Panc1 (cell line): ENCODE data around the gene ZNF652. TPM values are rescaled to one million over a fixed set of nuclear protein-coding genes. Genes with fewer than 3 reads are reported as not detected.

Experiments used
- ATAC-seq: fragments of 200-7000 bp; cut with Tn5 transposase; 2 replicates; pipeline ENCODE4 v1.9.1; 2020; ENCODE audit warnings: mild to moderate bottlenecking, moderate library complexity
- BruUV-seq: library from RNA; stranded (reverse); fragments of 400-500 nt; replicated peaks from 2 replicates; lab custom pipeline; 2021; lab: Mats Ljungman, UMichigan
- CTCF ChIA-PET: fragments of 300-600 bp; sonication (Branson Sonifier 250); formaldehyde crosslinking; loops from one replicate; lab custom pipeline; 2022; ENCODE audit warnings: antibody characterized with exemption; lab: Charles Lee
- POLR2A ChIA-PET: fragments of 300-600 bp; sonication (Branson Sonifier 250); formaldehyde crosslinking; loops from one replicate; lab custom pipeline; 2022; ENCODE audit warnings: antibody characterized with exemption; lab: Charles Lee
- DNase-seq: peaks from one replicate; pipeline ENCODE4 v3.0.0-alpha.2; 2010; ENCODE audit warnings: low read depth, low spot score
- H3K27ac ChIP-seq: 2 replicates; pipeline ENCODE4 v1.5.1; 2011; ENCODE audit warnings: mild to moderate bottlenecking, low read length, inconsistent platforms
- H3K27me3 ChIP-seq: fragments of 200-500 bp; sonication (Bioruptor generic); 2 replicates; pipeline ENCODE4 v1.6.0; 2014; ENCODE audit warnings: low read length, inconsistent platforms; ENCODE audit not compliant: control insufficient read depth, insufficient read depth
- H3K36me3 ChIP-seq: fragments of 200-500 bp; sonication (Bioruptor generic); 2 replicates; pipeline ENCODE4 v1.5.1; 2014; ENCODE audit warnings: inconsistent platforms, mild to moderate bottlenecking, low read length, moderate library complexity; ENCODE audit not compliant: control insufficient read depth, insufficient read depth
- H3K4me1 ChIP-seq: 2 replicates; pipeline ENCODE4 v1.5.1; 2011; ENCODE audit warnings: inconsistent platforms, mild to moderate bottlenecking, low read length, moderate library complexity; ENCODE audit not compliant: control insufficient read depth, insufficient read depth
- H3K4me3 ChIP-seq, 2 experiments: 2 replicates each; pipeline ENCODE4 v1.5.1; 2011 to 2012; ENCODE audit warnings: low read depth in 2 of 2, low read length in 2 of 2, mild to moderate bottlenecking in 2 of 2, inconsistent platforms in 1 of 2, moderate library complexity in 1 of 2
- H3K9me3 ChIP-seq: fragments of 200-500 bp; sonication (Bioruptor generic); 2 replicates; pipeline ENCODE4 v1.5.1; 2014; ENCODE audit warnings: low read depth, mild to moderate bottlenecking, inconsistent platforms, low read length, moderate library complexity; ENCODE audit not compliant: control insufficient read depth, insufficient read depth
- CTCF ChIP-seq: fragments of 450-650 bp; IDR thresholded peaks from 2 replicates; pipeline ENCODE4 v1.5.1; 2017; ENCODE audit warnings: mild to moderate bottlenecking
- POLR2AphosphoS5 ChIP-seq: IDR thresholded peaks from 2 replicates; pipeline ENCODE4 v1.6.1; 2012; ENCODE audit warnings: mild to moderate bottlenecking, low read depth, low read length, moderate library complexity
- REST ChIP-seq, 2 experiments: IDR thresholded peaks; 2 replicates each; pipeline ENCODE4 v1.6.1; 2011 to 2012; ENCODE audit warnings: low read depth in 2 of 2, control low read depth in 1 of 2, low read length in 1 of 2, mild to moderate bottlenecking in 1 of 2, moderate library complexity in 1 of 2; ENCODE audit not compliant: insufficient read depth in 1 of 2
- SIN3A ChIP-seq: IDR thresholded peaks from 2 replicates; pipeline ENCODE4 v1.6.1; 2012; ENCODE audit warnings: low read depth, mild to moderate bottlenecking, low read length, moderate library complexity, borderline replicate concordance; ENCODE audit not compliant: insufficient read depth
- TCF7L2 ChIP-seq: IDR thresholded peaks from 2 replicates; pipeline ENCODE4 v1.6.1; 2011; ENCODE audit warnings: mild to moderate bottlenecking, low read depth, low read length, inconsistent platforms
- in situ Hi-C: cut with HindIII; loops from 2 replicates; pipeline ENCODE4 v1.10.0; 2016; ENCODE audit warnings: low sequenced_read_pairs, low pct_unique_long_range_greater_than_20kb
- intact Hi-C: fragments of 100-400 bp; cut with micrococcal nuclease; formaldehyde crosslinking; loops from one replicate; pipeline ENCODE4 v1.10.0; 2022; ENCODE audit not compliant: unreplicated experiment
- total RNA-seq: library from RNA; stranded (reverse); gene quantifications from one replicate; pipeline ENCODE4 v1.2.1, GENCODE V29; 2021; ENCODE audit not compliant: unreplicated experiment

ZNF652 gene
- total RNA-seq, 1 experiment from 2014 or later: 42.4 TPM

- Histone ChIP-seq H3K27me3 (no peaks in the 10 kb centered on the region), H3K4me1 (no peaks in the 10 kb centered on the region), H3K36me3 (no peaks in the 10 kb centered on the region), H3K4me3 (no peak overlapping the region), H3K9me3 (no peaks in the 10 kb centered on the region), H3K27ac (no peak overlapping the region)
- TF ChIP-seq POLR2AphosphoS5: no peak
- no peak for TF ChIP-seq TCF7L2
- TF ChIP-seq CTCF: no peak
- no peak for TF ChIP-seq REST (IDR thresholded peaks at IDR 0.05; ENCODE audit: insufficient read depth in 1 of 2, low read depth in 2 of 2, low read length in 1 of 2)
- no peak for TF ChIP-seq SIN3A
- DNase-seq: no peak
- in situ Hi-C loops (no loop called here), intact Hi-C loops (no loop called here)
- no TSS peak for BruUV-seq
- CTCF ChIA-PET: no interaction called here
- no peak for ATAC-seq
- POLR2A ChIA-PET: no interaction called here
Observed at GRCh38 chr17:49288388-49288787, 73.7 kb downstream of the ZNF652 start.

GRCh38 chr17:49287481-49287880, 74.6 kb downstream of the ZNF652 start:
- DNase-seq: no peak

More at GRCh38 chr17:49287481-49287880, 74.6 kb downstream of the ZNF652 start:
- H3K4me3 ChIP-seq: no peak overlapping the region
- no peaks in the 10 kb centered on the region for H3K36me3 ChIP-seq
- no peaks in the 10 kb centered on the region for H3K27me3 ChIP-seq
- intact Hi-C loops: no loop called here
- CTCF ChIA-PET: interaction anchor here (0.6 kb wide), 1 partner anchor 560 kb away, joined by 3 read pairs; no protein-coding TSS in a partner anchor
- no peaks in the 10 kb centered on the region for H3K4me1 ChIP-seq
- POLR2A ChIA-PET: interaction anchor here (0.6 kb wide), 1 partner anchor 45 kb away, joined by 3 read pairs; no protein-coding TSS in a partner anchor
- H3K27ac ChIP-seq: no peak overlapping the region
- H3K9me3 ChIP-seq: no peaks in the 10 kb centered on the region
- in situ Hi-C loops: no loop called here
- TF ChIP-seq REST (IDR thresholded peaks at IDR 0.05; ENCODE audit: insufficient read depth in 1 of 2, low read depth in 2 of 2, low read length in 1 of 2) (no peak), POLR2AphosphoS5 (no peak), TCF7L2 (no peak), CTCF (no peak), SIN3A (no peak)
- no peak for ATAC-seq
- BruUV-seq: no TSS peak
